Measurements from ENCODE around the gene TAGLN3.
"Not testable (repeated sequence)": the region's sequence is repeated elsewhere in the genome, so short reads cannot be mapped to it uniquely, and the experiment has no call there.

The TAGLN3 gene

GRCh38 chr3:112011376-112011940, 12.7 kb downstream of the TAGLN3 start:
- FAIRE-seq, result no peak

- no peak for FAIRE-seq
Measured at GRCh38 chr3:112012205-112012992, 13.7 kb downstream of the TAGLN3 start.

- FAIRE-seq, result peak; percentile 53
Measured at GRCh38 chr3:112013058-112013783, 14.5 kb downstream of the TAGLN3 start.

- FAIRE-seq, result no peak
Measured at GRCh38 chr3:112013784-112014143, 15.0 kb downstream of the TAGLN3 start.

GRCh38 chr3:112017091-112017490, 18.4 kb downstream of the TAGLN3 start:
- no peak for FAIRE-seq

- FAIRE-seq, result no peak
Measured at GRCh38 chr3:112018712-112019111, 20.0 kb downstream of the TAGLN3 start.

- FAIRE-seq, result no peak
Measured at GRCh38 chr3:112019716-112020115, 21.0 kb downstream of the TAGLN3 start.

- FAIRE-seq, result no peak
Measured at GRCh38 chr3:112020674-112021085, 22.0 kb downstream of the TAGLN3 start.

- no peak for FAIRE-seq
Measured at GRCh38 chr3:112027142-112027541, 28.4 kb downstream of the TAGLN3 start.

GRCh38 chr3:112027826-112028225, 29.1 kb downstream of the TAGLN3 start:
- FAIRE-seq, result no peak

- no peak for FAIRE-seq
Measured at GRCh38 chr3:112030901-112031300, 32.2 kb downstream of the TAGLN3 start.

GRCh38 chr3:112032098-112032731, 33.5 kb downstream of the TAGLN3 start:
- FAIRE-seq, result no peak

- FAIRE-seq, result no peak
Measured at GRCh38 chr3:112034436-112034835, 35.7 kb downstream of the TAGLN3 start, which contains the start of gene TMPRSS7. Gene TMPRSS7 (plus strand): TSS chr3:112034736. CDS start chr3:112034846, 110 bp downstream.

GRCh38 chr3:112035241-112035640, 36.5 kb downstream of the TAGLN3 start:
- no peak for FAIRE-seq

GRCh38 chr3:112037194-112037593, 38.5 kb downstream of the TAGLN3 start:
- not testable (repeated sequence) for FAIRE-seq

GRCh38 chr3:112038863-112039262, 40.1 kb downstream of the TAGLN3 start:
- no peak for FAIRE-seq

GRCh38 chr3:112041321-112041720, 42.6 kb downstream of the TAGLN3 start:
- no peak for FAIRE-seq

GRCh38 chr3:112042842-112043280, 44.1 kb downstream of the TAGLN3 start:
- no peak for FAIRE-seq

GRCh38 chr3:112043621-112044201, 45.0 kb downstream of the TAGLN3 start:
- FAIRE-seq, result peak; percentile 49

GRCh38 chr3:112046599-112046998, 47.9 kb downstream of the TAGLN3 start:
- FAIRE-seq, result no peak

- no peak for FAIRE-seq
Measured at GRCh38 chr3:112047264-112047663, 48.5 kb downstream of the TAGLN3 start.

- FAIRE-seq, result no peak
Measured at GRCh38 chr3:112048911-112049310, 50.2 kb downstream of the TAGLN3 start.

- no peak for FAIRE-seq
Measured at GRCh38 chr3:112053229-112053628, 54.5 kb downstream of the TAGLN3 start.
